HG02763 (cell line): Measurements from ENCODE around the gene GRIA3.

Source experiments
- ATAC-seq: cut with Tn5 transposase; IDR thresholded peaks from one replicate; pipeline ENCODE4 v1.9.1; 2021; ENCODE audit warnings: mild to moderate bottlenecking, moderate library complexity; ENCODE audit not compliant: unreplicated experiment

Gene GRIA3

GRCh38 chrX:123442764-123443163, 258.7 kb downstream of the GRIA3 start:
- ATAC-seq = no peak

GRCh38 chrX:123447506-123447905, 263.4 kb downstream of the GRIA3 start:
- no peak for ATAC-seq

- no peak for ATAC-seq
These were observed 265.3 kb downstream of the GRIA3 start for GRCh38 chrX:123449335-123449734.

- ATAC-seq = no peak
These were observed 266.1 kb downstream of the GRIA3 start for GRCh38 chrX:123450222-123450621.

- ATAC-seq = peak; percentile 73
These were observed 270.8 kb downstream of the GRIA3 start for GRCh38 chrX:123454712-123455431.

GRCh38 chrX:123455693-123456092, 271.6 kb downstream of the GRIA3 start:
- no peak for ATAC-seq

GRCh38 chrX:123464709-123465108, 280.6 kb downstream of the GRIA3 start:
- ATAC-seq = no peak

- ATAC-seq = no peak
These were observed 284.4 kb downstream of the GRIA3 start for GRCh38 chrX:123468481-123468880.

GRCh38 chrX:123475068-123475724, 291.1 kb downstream of the GRIA3 start:
- ATAC-seq = no peak

- ATAC-seq = no peak
These were observed 292.6 kb downstream of the GRIA3 start for GRCh38 chrX:123476611-123477219.

- ATAC-seq = no peak
These were observed 293.6 kb downstream of the GRIA3 start for GRCh38 chrX:123477673-123478072.

- no peak for ATAC-seq
These were observed 298.1 kb downstream of the GRIA3 start for GRCh38 chrX:123481913-123482851.

GRCh38 chrX:123486297-123486696, 302.2 kb downstream of the GRIA3 start:
- no peak for ATAC-seq

GRCh38 chrX:123487236-123487635, 303.2 kb downstream of the GRIA3 start:
- no peak for ATAC-seq

GRCh38 chrX:123487669-123488068, 303.6 kb downstream of the GRIA3 start:
- no peak for ATAC-seq

- ATAC-seq = no peak
These were observed 304.9 kb downstream of the GRIA3 start for GRCh38 chrX:123489011-123489410.

- no peak for ATAC-seq
These were observed 309.8 kb downstream of the GRIA3 start for GRCh38 chrX:123493857-123494256.

- ATAC-seq = no peak
These were observed 315.7 kb downstream of the GRIA3 start for GRCh38 chrX:123499787-123500186.

GRCh38 chrX:123504047-123504446, 320.0 kb downstream of the GRIA3 start:
- no peak for ATAC-seq

- no peak for ATAC-seq
These were observed 320.7 kb downstream of the GRIA3 start for GRCh38 chrX:123504630-123505270.
